Right lobe of liver (tissue), 4 donors: Measurements from ENCODE around the gene MIER2.

Experiments
- POLR2A ChIP-seq: fragments of 450-650 bp; IDR thresholded peaks from one replicate; pipeline ENCODE4 v1.6.1; 2017; ENCODE audit warnings: antibody characterized with exemption, mild to moderate bottlenecking
- TF ChIP-seq, protein P1 (sequence below), 4 donors: fragments of 200-600 bp in 3 of 4; fragments of 450-650 bp in 1 of 4; IDR thresholded peaks; one replicate each; pipeline versions ENCODE4 v1.5.1 to v1.8.0; 2016 to 2022; ENCODE audit warnings: antibody characterized with exemption in 4 of 4, mild to moderate bottlenecking in 2 of 4
- donor health status: DM: no; HTN: no; CAD: no.
- donor health status: DM: no; HTN: no; CAD: no.
- donor health status: DM: no; HTN: yes; CAD: no.

DNA sequence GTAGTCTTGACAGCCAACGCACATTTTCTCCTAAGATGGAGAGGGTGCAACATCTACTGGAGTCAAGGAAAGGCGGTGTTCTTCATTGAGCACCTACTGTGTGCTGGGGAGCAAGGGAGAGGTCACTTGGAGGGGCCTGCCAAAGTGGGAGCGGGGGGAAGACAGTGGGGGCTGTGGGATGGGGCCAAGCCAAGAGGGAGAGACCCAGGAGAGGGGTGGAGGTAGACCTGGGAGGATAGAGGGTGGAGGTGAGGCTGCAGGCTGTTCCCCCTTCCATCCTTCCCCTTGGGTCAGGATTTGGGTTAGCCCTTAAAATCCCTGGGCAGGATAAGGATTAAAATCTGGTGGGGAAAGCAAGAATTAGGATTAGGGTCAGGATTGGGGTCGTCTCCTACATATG is 51.6 kb downstream of the MIER2 start:
- TF ChIP-seq POLR2A, result no peak
- TF ChIP-seq, protein P1, sequence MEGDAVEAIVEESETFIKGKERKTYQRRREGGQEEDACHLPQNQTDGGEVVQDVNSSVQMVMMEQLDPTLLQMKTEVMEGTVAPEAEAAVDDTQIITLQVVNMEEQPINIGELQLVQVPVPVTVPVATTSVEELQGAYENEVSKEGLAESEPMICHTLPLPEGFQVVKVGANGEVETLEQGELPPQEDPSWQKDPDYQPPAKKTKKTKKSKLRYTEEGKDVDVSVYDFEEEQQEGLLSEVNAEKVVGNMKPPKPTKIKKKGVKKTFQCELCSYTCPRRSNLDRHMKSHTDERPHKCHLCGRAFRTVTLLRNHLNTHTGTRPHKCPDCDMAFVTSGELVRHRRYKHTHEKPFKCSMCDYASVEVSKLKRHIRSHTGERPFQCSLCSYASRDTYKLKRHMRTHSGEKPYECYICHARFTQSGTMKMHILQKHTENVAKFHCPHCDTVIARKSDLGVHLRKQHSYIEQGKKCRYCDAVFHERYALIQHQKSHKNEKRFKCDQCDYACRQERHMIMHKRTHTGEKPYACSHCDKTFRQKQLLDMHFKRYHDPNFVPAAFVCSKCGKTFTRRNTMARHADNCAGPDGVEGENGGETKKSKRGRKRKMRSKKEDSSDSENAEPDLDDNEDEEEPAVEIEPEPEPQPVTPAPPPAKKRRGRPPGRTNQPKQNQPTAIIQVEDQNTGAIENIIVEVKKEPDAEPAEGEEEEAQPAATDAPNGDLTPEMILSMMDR (IDR thresholded peaks at IDR 0.05), result no peak
